Measurements from ENCODE around the gene AP5Z1. TPM values are rescaled to one million over a fixed set of nuclear protein-coding genes. Genes with fewer than 3 reads are reported as not detected.
A peak's percentile ranks its signal among the peaks of the same experiment; 100 is the strongest.

Gene AP5Z1
- total RNA-seq, 4 donors from 2014 or later, result 26.2 to 81.2 (median 52.2) TPM

- no peak overlapping the region for H3K4me3 ChIP-seq
- TF ChIP-seq EP300 (IDR thresholded peaks at IDR 0.05), result no peak
- TF ChIP-seq POLR2A (IDR thresholded peaks at IDR 0.05), result no peak
- no peak for TF ChIP-seq CTCF (IDR thresholded peaks at IDR 0.05)
- peaks cover 25% of the 10 kb centered on the region for H3K36me3 ChIP-seq
- 84% methylated on average over 24 of the region's 24 CpGs for WGBS
- H3K9me3 ChIP-seq, result no peaks in the 10 kb centered on the region
- no peak for DNase-seq (ENCODE audit: low spot score in 2 of 2)
- no peaks in the 10 kb centered on the region for H3K27me3 ChIP-seq
- peaks cover 23% of the 10 kb centered on the region for H3K4me1 ChIP-seq
- no peak overlapping the region for H3K27ac ChIP-seq
Measured at GRCh38 chr7:4794591-4795350, 19.3 kb downstream of the AP5Z1 start.

- no peak for DNase-seq (ENCODE audit: low spot score in 2 of 2)
- Histone ChIP-seq H3K4me3 (no peak overlapping the region), H3K27me3 (no peaks in the 10 kb centered on the region), H3K27ac (no peak overlapping the region), H3K9me3 (no peaks in the 10 kb centered on the region), H3K4me1 (peaks cover 26% of the 10 kb centered on the region), H3K36me3 (peaks cover 9% of the 10 kb centered on the region)
- no peak for TF ChIP-seq CTCF (IDR thresholded peaks at IDR 0.05)
- no peak for TF ChIP-seq EP300 (IDR thresholded peaks at IDR 0.05)
- TF ChIP-seq POLR2AphosphoS5 (IDR thresholded peaks at IDR 0.05), result no peak
- no peak for TF ChIP-seq POLR2A (IDR thresholded peaks at IDR 0.05)
- whole genome bisulfite sequencing, result 88% methylated on average over 9 of the region's 9 CpGs
Measured at GRCh38 chr7:4796453-4796852, 21.0 kb downstream of the AP5Z1 start.

DNA sequence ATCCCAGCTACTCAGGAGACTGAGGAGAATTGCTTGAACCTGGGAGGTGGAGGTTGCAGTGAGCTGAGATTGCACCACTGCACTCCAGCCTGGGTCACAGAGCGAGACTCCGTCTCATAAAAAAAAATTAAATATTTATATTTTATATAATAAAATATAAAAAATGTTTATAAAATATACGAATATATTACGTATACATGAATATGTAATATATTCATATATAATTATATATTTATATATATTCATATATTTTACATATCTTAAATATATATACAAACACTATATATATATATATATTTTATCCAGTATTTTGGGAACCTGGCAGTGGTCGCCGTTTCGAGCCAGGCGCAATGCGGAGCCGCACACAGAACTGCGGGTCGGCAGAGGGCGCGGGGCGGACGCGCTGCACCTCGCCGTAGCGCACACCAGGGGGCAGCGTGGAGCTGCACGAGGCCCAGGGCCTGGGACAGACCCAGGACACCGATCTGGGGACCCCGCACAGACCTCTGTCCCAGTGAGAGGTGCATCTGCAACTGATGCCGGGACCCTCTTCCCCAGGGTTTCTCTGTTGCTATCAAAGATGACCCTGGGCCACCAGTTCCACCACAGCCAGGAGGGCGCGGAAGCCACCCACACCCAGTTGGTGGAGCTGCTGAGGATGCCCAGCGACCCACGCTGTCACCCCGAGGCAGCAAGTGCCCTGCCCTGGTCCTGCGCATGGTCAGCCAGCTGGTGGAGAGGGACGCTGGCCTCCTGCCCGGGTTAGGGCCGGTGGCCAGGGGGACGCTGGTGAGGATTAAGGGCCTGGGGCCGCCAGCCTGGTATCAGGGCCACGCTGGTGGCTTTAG, 22.7 kb downstream of the AP5Z1 start:
- Histone ChIP-seq H3K4me1 (peaks cover 12% of the 10 kb centered on the region), H3K36me3 (no peaks in the 10 kb centered on the region), H3K27me3 (no peaks in the 10 kb centered on the region), H3K27ac (no peak overlapping the region), H3K4me3 (no peak overlapping the region), H3K9me3 (no peaks in the 10 kb centered on the region)
- DNase-seq (ENCODE audit: low spot score in 2 of 2), result no peak
- WGBS, result 34% methylated on average over 33 of the region's 37 CpGs
- no peak for TF ChIP-seq POLR2A (IDR thresholded peaks at IDR 0.05)
- no peak for TF ChIP-seq EP300 (IDR thresholded peaks at IDR 0.05)
- TF ChIP-seq POLR2AphosphoS5 (IDR thresholded peaks at IDR 0.05), result no peak
- peak; percentile 68 to 91 for TF ChIP-seq CTCF (IDR thresholded peaks at IDR 0.05)

- Histone ChIP-seq H3K27ac (no peak overlapping the region), H3K4me1 (peaks cover 12% of the 10 kb centered on the region), H3K9me3 (no peaks in the 10 kb centered on the region), H3K4me3 (no peak overlapping the region), H3K36me3 (no peaks in the 10 kb centered on the region), H3K27me3 (no peaks in the 10 kb centered on the region)
- no peak for DNase-seq (ENCODE audit: low spot score in 2 of 2)
- 81% methylated on average over 6 of the region's 15 CpGs for WGBS
- TF ChIP-seq POLR2AphosphoS5 (IDR thresholded peaks at IDR 0.05) (no peak), CTCF (IDR thresholded peaks at IDR 0.05) (no peak), POLR2A (IDR thresholded peaks at IDR 0.05) (no peak), EP300 (IDR thresholded peaks at IDR 0.05) (no peak)
Measured at GRCh38 chr7:4798706-4799235, 23.3 kb downstream of the AP5Z1 start.

Data from suprapubic skin (tissue), 4 donors.